ENCODE data around the gene ABHD16A. TPM values are rescaled to one million over a fixed set of nuclear protein-coding genes. Genes with fewer than 3 reads are reported as not detected.

ABHD16A gene
- total RNA-seq = 10 to 100 TPM; 52.1 to 55.4 TPM

GRCh38 chr6:31702819-31703716 is at the start of gene ABHD16A:
TSS of gene ABHD16A (minus strand) at chr6:31703324. CDS start at chr6:31703281, 43 bp downstream.
- H3K4me1 Mint-ChIP-seq (ENCODE audit: low read depth) = peaks cover 19% of the 10 kb centered on the region

GRCh38 chr6:31752739-31753319 is 49.7 kb upstream of the ABHD16A start:
- H3K36me3 Mint-ChIP-seq (ENCODE audit: low read depth) = peaks cover 12% of the 10 kb centered on the region
- no peaks in the 10 kb centered on the region for H3K27me3 Mint-ChIP-seq (ENCODE audit: low read depth)
- H3K27ac Mint-ChIP-seq = no peak overlapping the region
- ATAC-seq (no peak), DNase-seq (no peak)
- no peaks in the 10 kb centered on the region for H3K4me1 Mint-ChIP-seq (ENCODE audit: low read depth)
- no peaks in the 10 kb centered on the region for H3K9me3 Mint-ChIP-seq (ENCODE audit: insufficient read depth)
- ChIA-PET CTCF (interaction anchor here (1.7 kb wide), 1 partner anchor 17 kb away, joined by 6 read pairs; no protein-coding TSS in a partner anchor), POLR2A (interaction anchor here (3.9 kb wide), 1 partner anchor 12 kb away, joined by 19 read pairs; the partner anchor contains the start of gene MSH5)
- no peak overlapping the region for H3K4me3 Mint-ChIP-seq

More at GRCh38 chr6:31702819-31703716, at the start of gene ABHD16A:
- DNase-seq (peak; percentile 99), ATAC-seq (peak; percentile 96)
- peak within 1 kb of the TSS; percentile 95 for H3K27ac Mint-ChIP-seq
- H3K27me3 Mint-ChIP-seq (ENCODE audit: low read depth) = no peaks in the 10 kb centered on the region
- ChIA-PET POLR2A (interaction anchor here (0.5 to 2.3 kb wide), 13 partner anchors 8 to 132 kb away, joined by 3 to 20 read pairs (median 6); partner anchors contain the start of genes APOM, C6orf47, CLIC1 and CSNK2B), CTCF (interaction anchor here (0.7 to 2.8 kb wide), 15 partner anchors 9 to 152 kb away, joined by 3 to 9 read pairs (median 4); partner anchors contain the start of genes LSM2 and LY6G5C)
- H3K9me3 Mint-ChIP-seq (ENCODE audit: insufficient read depth) = no peaks in the 10 kb centered on the region
- H3K36me3 Mint-ChIP-seq (ENCODE audit: low read depth) = peaks cover 21% of the 10 kb centered on the region
- H3K4me3 Mint-ChIP-seq = peak within 1 kb of the TSS; percentile 97

GRCh38 chr6:31750411-31751022 is 47.4 kb upstream of the ABHD16A start:
- Mint-ChIP-seq H3K27ac (no peak overlapping the region), H3K9me3 (ENCODE audit: insufficient read depth) (no peaks in the 10 kb centered on the region), H3K27me3 (ENCODE audit: low read depth) (no peaks in the 10 kb centered on the region), H3K36me3 (ENCODE audit: low read depth) (peaks cover 17% of the 10 kb centered on the region), H3K4me1 (ENCODE audit: low read depth) (no peaks in the 10 kb centered on the region), H3K4me3 (no peak overlapping the region)
- ATAC-seq (no peak), DNase-seq (no peak)
- CTCF ChIA-PET = interaction anchor here (0.9 kb wide), 1 partner anchor 19 kb away, joined by 3 read pairs; no protein-coding TSS in a partner anchor
- POLR2A ChIA-PET = interaction anchor here (1.4 to 3.9 kb wide), 2 partner anchors 10 to 16 kb away, joined by 5 to 19 read pairs; partner anchors contain the start of gene MSH5

- no peak overlapping the region for H3K4me3 Mint-ChIP-seq
- no peak overlapping the region for H3K27ac Mint-ChIP-seq
- H3K36me3 Mint-ChIP-seq (ENCODE audit: low read depth) = peaks cover 23% of the 10 kb centered on the region
- H3K9me3 Mint-ChIP-seq (ENCODE audit: insufficient read depth) = no peaks in the 10 kb centered on the region
- DNase-seq = no peak
- no peak for ATAC-seq
- ChIA-PET CTCF (interaction anchor here (0.9 kb wide), 1 partner anchor 21 kb away, joined by 3 read pairs; no protein-coding TSS in a partner anchor), POLR2A (interaction anchor here (1.3 to 3.9 kb wide), 2 partner anchors 9 to 12 kb away, joined by 3 to 19 read pairs; partner anchors contain the start of gene MSH5)
- H3K4me1 Mint-ChIP-seq (ENCODE audit: low read depth) = peaks cover 3% of the 10 kb centered on the region
- no peaks in the 10 kb centered on the region for H3K27me3 Mint-ChIP-seq (ENCODE audit: low read depth)
These were observed 46.3 kb upstream of the ABHD16A start for GRCh38 chr6:31749301-31750036.

- DNase-seq (no peak), ATAC-seq (no peak)
- Mint-ChIP-seq H3K4me3 (no peak overlapping the region), H3K27ac (no peak overlapping the region), H3K27me3 (ENCODE audit: low read depth) (no peaks in the 10 kb centered on the region), H3K9me3 (ENCODE audit: insufficient read depth) (no peaks in the 10 kb centered on the region), H3K36me3 (ENCODE audit: low read depth) (peaks cover 44% of the 10 kb centered on the region), H3K4me1 (ENCODE audit: low read depth) (peaks cover 27% of the 10 kb centered on the region)
- POLR2A ChIA-PET = interaction anchor here (1.1 kb wide), 1 partner anchor 52 kb away, joined by 3 read pairs; no protein-coding TSS in a partner anchor
- CTCF ChIA-PET = no interaction called here
These were observed 41.3 kb upstream of the ABHD16A start for GRCh38 chr6:31744422-31744821.

- Mint-ChIP-seq H3K4me1 (ENCODE audit: low read depth) (peaks cover 42% of the 10 kb centered on the region), H3K36me3 (ENCODE audit: low read depth) (peaks cover 41% of the 10 kb centered on the region), H3K4me3 (no peak overlapping the region), H3K9me3 (ENCODE audit: insufficient read depth) (no peaks in the 10 kb centered on the region), H3K27ac (peak overlapping the region; percentile 16), H3K27me3 (ENCODE audit: low read depth) (no peaks in the 10 kb centered on the region)
- ATAC-seq = no peak
- ChIA-PET CTCF (interaction anchor here (9.7 kb wide), 1 partner anchor 26 kb away, joined by 118 read pairs; no protein-coding TSS in a partner anchor), POLR2A (no interaction called here)
- no peak for DNase-seq
These were observed 39.8 kb upstream of the ABHD16A start for GRCh38 chr6:31742894-31743293.

GRCh38 chr6:31741815-31742214 is 38.7 kb upstream of the ABHD16A start:
- Mint-ChIP-seq H3K36me3 (ENCODE audit: low read depth) (peaks cover 35% of the 10 kb centered on the region), H3K4me3 (peak overlapping the region; percentile 12), H3K9me3 (ENCODE audit: insufficient read depth) (no peaks in the 10 kb centered on the region)

GRCh38 chr6:31740397-31741223 is 37.5 kb upstream of the ABHD16A start:
- Mint-ChIP-seq H3K36me3 (ENCODE audit: low read depth) (peaks cover 40% of the 10 kb centered on the region), H3K27me3 (ENCODE audit: low read depth) (no peaks in the 10 kb centered on the region), H3K4me1 (ENCODE audit: low read depth) (peaks cover 58% of the 10 kb centered on the region), H3K27ac (peak overlapping the region; percentile 96), H3K9me3 (ENCODE audit: insufficient read depth) (no peaks in the 10 kb centered on the region), H3K4me3 (peak overlapping the region; percentile 92)
- POLR2A ChIA-PET = interaction anchor here (0.6 to 5.6 kb wide), 28 partner anchors 11 to 200 kb away, joined by 3 to 83 read pairs (median 5); partner anchors contain the start of genes ABHD16A, CSNK2B, DDAH2 and GPANK1
- ATAC-seq (no peak), DNase-seq (no peak)
- CTCF ChIA-PET = interaction anchor here (0.9 to 9.7 kb wide), 10 partner anchors 10 to 142 kb away, joined by 3 to 118 read pairs (median 10); partner anchors contain the start of genes CSNK2B, DDAH2, HSPA1A and HSPA1L

More at GRCh38 chr6:31741815-31742214, 38.7 kb upstream of the ABHD16A start:
- Mint-ChIP-seq H3K27ac (peak overlapping the region; percentile 96), H3K4me1 (ENCODE audit: low read depth) (peaks cover 53% of the 10 kb centered on the region), H3K27me3 (ENCODE audit: low read depth) (no peaks in the 10 kb centered on the region)
- ATAC-seq = no peak
- DNase-seq = no peak
- CTCF ChIA-PET = interaction anchor here (2.0 to 9.7 kb wide), 3 partner anchors 27 to 76 kb away, joined by 9 to 118 read pairs (median 11); no protein-coding TSS in a partner anchor
- POLR2A ChIA-PET = interaction anchor here (0.6 to 5.0 kb wide), 4 partner anchors 9 to 147 kb away, joined by 3 to 42 read pairs (median 11); partner anchors contain the start of genes CSNK2B and GPANK1

- peak; percentile 83 for ATAC-seq
- Mint-ChIP-seq H3K27ac (peak within 1 kb of the TSS; percentile 96), H3K9me3 (ENCODE audit: insufficient read depth) (no peaks in the 10 kb centered on the region), H3K4me1 (ENCODE audit: low read depth) (peaks cover 56% of the 10 kb centered on the region), H3K4me3 (peak within 1 kb of the TSS; percentile 92), H3K27me3 (ENCODE audit: low read depth) (no peaks in the 10 kb centered on the region), H3K36me3 (ENCODE audit: low read depth) (peaks cover 43% of the 10 kb centered on the region)
- peak; percentile 99 for DNase-seq
- POLR2A ChIA-PET = interaction anchor here (0.6 to 5.6 kb wide), 31 partner anchors 11 to 157 kb away, joined by 3 to 83 read pairs (median 5); partner anchors contain the start of genes ABHD16A, BAG6, C6orf47 and CSNK2B
- CTCF ChIA-PET = interaction anchor here (0.6 to 9.7 kb wide), 26 partner anchors 10 to 194 kb away, joined by 3 to 118 read pairs (median 4); partner anchors contain the start of genes ABHD16A, ATP6V1G2, C6orf47 and CSNK2B
These were observed 36.7 kb upstream of the ABHD16A start, which contains the start of gene MSH5 for GRCh38 chr6:31739639-31740396. TSS of gene MSH5 (plus strand) at chr6:31740005. CDS start at chr6:31740467, 462 bp downstream.

Data from activated CD8-positive, alpha-beta T cell treated with anti-CD3 and anti-CD28 coated beads, Interleukin-2, amount 10 ng/mL, durations not matched to agents 7 days and 5 days (primary cell).